Neuronal stem cell (in vitro differentiated cells): ENCODE results near the gene SLCO2A1.
A peak's percentile ranks its signal among the peaks of the same experiment; 100 is the strongest.

Experiments
- DNase-seq: peaks from one replicate; pipeline ENCODE4 v3.0.0-alpha.2; 2013; ENCODE audit warnings: low spot score
- H2AFZ ChIP-seq: one replicate; pipeline ENCODE4 v1.6.1; 2013; ENCODE audit warnings: mild to moderate bottlenecking, low read length, inconsistent platforms
- H2AK5ac ChIP-seq: 2 replicates; pipeline ENCODE4 v1.6.1; 2013; ENCODE audit warnings: low read depth, mild to moderate bottlenecking, inconsistent platforms, low read length, moderate library complexity, mixed read lengths
- H2BK120ac ChIP-seq: 2 replicates; pipeline ENCODE4 v1.6.1; 2013; ENCODE audit warnings: low read depth, mild to moderate bottlenecking, inconsistent platforms, low read length, moderate library complexity, mixed read lengths
- H2BK12ac ChIP-seq: one replicate; pipeline ENCODE4 v1.6.1; 2013; ENCODE audit warnings: low read length, inconsistent platforms
- H2BK15ac ChIP-seq: 2 replicates; pipeline ENCODE4 v1.6.1; 2013; ENCODE audit warnings: mild to moderate bottlenecking, low read length, inconsistent platforms, mixed read lengths
- H2BK5ac ChIP-seq: one replicate; pipeline ENCODE4 v1.6.1; 2013; ENCODE audit warnings: inconsistent platforms, mild to moderate bottlenecking, low read length, moderate library complexity
- H3K14ac ChIP-seq: one replicate; pipeline ENCODE4 v1.6.1; 2013; ENCODE audit warnings: low read length, inconsistent platforms
- H3K18ac ChIP-seq: 2 replicates; pipeline ENCODE4 v1.6.1; 2013; ENCODE audit warnings: low read length, inconsistent platforms
- H3K23ac ChIP-seq: 2 replicates; pipeline ENCODE4 v1.6.1; 2013; ENCODE audit warnings: low read depth, mild to moderate bottlenecking, mixed read lengths, low read length, inconsistent platforms; ENCODE audit not compliant: poor library complexity
- H3K27ac ChIP-seq: replicated peaks from 3 replicates; pipeline ENCODE4 v1.5.1; 2013; ENCODE audit warnings: low read length, inconsistent platforms
- H3K27me3 ChIP-seq, 3 experiments: 2 replicates each; pipeline ENCODE4 v1.6.1; 2013; ENCODE audit warnings: low read length in 3 of 3, mild to moderate bottlenecking in 2 of 3, inconsistent platforms in 1 of 3, low read depth in 1 of 3, mixed read lengths in 1 of 3, moderate library complexity in 1 of 3; ENCODE audit not compliant: control insufficient read depth in 3 of 3, insufficient read depth in 3 of 3
- H3K36me3 ChIP-seq, 2 donors: replicated peaks in 1 of 2; 2 replicates each; pipeline ENCODE4 v1.6.1; 2013; ENCODE audit warnings: low read length in 2 of 2; ENCODE audit not compliant: control insufficient read depth in 2 of 2, insufficient read depth in 2 of 2
- H3K4ac ChIP-seq: 2 replicates; pipeline ENCODE4 v1.6.1; 2013; ENCODE audit warnings: inconsistent platforms, mild to moderate bottlenecking, low read length, moderate library complexity
- H3K4me1 ChIP-seq, 2 donors: 1 replicate in 1 of 2; 2 replicates in 1 of 2; pipeline ENCODE4 v1.6.1; 2013; ENCODE audit warnings: low read length in 2 of 2, low read depth in 1 of 2; ENCODE audit not compliant: control insufficient read depth in 2 of 2, insufficient read depth in 1 of 2
- H3K4me2 ChIP-seq: one replicate; pipeline ENCODE4 v1.6.1; 2013; ENCODE audit warnings: mild to moderate bottlenecking, low read length, inconsistent platforms; ENCODE audit not compliant: insufficient read depth, poor library complexity, severe bottlenecking
- H3K4me3 ChIP-seq, 2 donors: 2 replicates each; pipeline ENCODE4 v1.5.1; 2013; ENCODE audit warnings: low read length in 2 of 2, mild to moderate bottlenecking in 2 of 2, inconsistent platforms in 1 of 2, moderate library complexity in 1 of 2
- H3K79me1 ChIP-seq: one replicate; pipeline ENCODE4 v1.6.1; 2013; ENCODE audit warnings: low read depth, mild to moderate bottlenecking, inconsistent platforms, low read length, moderate library complexity
- H3K9ac ChIP-seq: one replicate; pipeline ENCODE4 v1.6.1; 2013; ENCODE audit warnings: mild to moderate bottlenecking, low read depth, low read length, inconsistent platforms; ENCODE audit not compliant: poor library complexity
- H3K9me3 ChIP-seq, 2 donors: replicated peaks in 1 of 2; 2 replicates each; pipeline versions ENCODE3 to v1.6.1; 2013; ENCODE audit warnings: low read length in 2 of 2, mild to moderate bottlenecking in 2 of 2, inconsistent platforms in 1 of 2, low read depth in 1 of 2, mixed read lengths in 1 of 2, moderate library complexity in 1 of 2; ENCODE audit not compliant: control insufficient read depth in 2 of 2, insufficient read depth in 1 of 2
- H4K8ac ChIP-seq: one replicate; pipeline ENCODE4 v1.6.1; 2013; ENCODE audit warnings: low read depth, mild to moderate bottlenecking, inconsistent platforms, low read length, moderate library complexity
- H4K91ac ChIP-seq: one replicate; pipeline ENCODE4 v1.6.1; 2013; ENCODE audit warnings: low read length, low read depth, mild to moderate bottlenecking, inconsistent platforms; ENCODE audit not compliant: poor library complexity
- WGBS, 2 donors: extraction: QIAGEN DNeasy Blood & Tissue Kit; methylation state at CpG; one replicate each; pipeline ENCODE4 v1.1.7; 2013; ENCODE audit warnings: missing lambda C conversion rate in 2 of 2, mixed read lengths in 1 of 2; ENCODE audit not compliant: insufficient read length in 2 of 2, insufficient replicate concordance in 1 of 2; ENCODE audit errors: extremely low coverage in 2 of 2; 5-methylcytosine and 5-hydroxymethylcytosine counted together

Gene SLCO2A1

GRCh38 chr3:133937756-133938601, 91.7 kb downstream of the SLCO2A1 start:
- Histone ChIP-seq H3K4me1 (no peaks in the 10 kb centered on the region), H3K14ac (no peak overlapping the region), H3K9me3 (no peaks in the 10 kb centered on the region), H3K79me1 (no peaks in the 10 kb centered on the region), H3K27me3 (peaks cover 0 to 35% (median 0%) of the 10 kb centered on the region in 3 experiments), H2BK120ac (no peak overlapping the region), H2BK5ac (no peak overlapping the region), H3K18ac (peak overlapping the region; percentile 41), H3K4ac (no peak overlapping the region), H4K91ac (no peak overlapping the region), H2AK5ac (no peak overlapping the region), H3K9ac (no peak overlapping the region), H2AFZ (no peak overlapping the region), H2BK12ac (no peak overlapping the region), H3K4me3 (peak overlapping the region in 1 of 2 donors; percentile 2), H3K4me2 (no peak overlapping the region), H3K27ac (no peak overlapping the region), H4K8ac (no peak overlapping the region), H3K36me3 (no peaks in the 10 kb centered on the region), H3K23ac (no peak overlapping the region), H2BK15ac (no peak overlapping the region)
- WGBS, 2 donors = no CpG with 5 or more reads among the region's 10 CpGs
- DNase-seq = no peak

- no peak overlapping the region for H3K4me2 ChIP-seq
- H3K9me3 ChIP-seq = no peaks in the 10 kb centered on the region
- H2AFZ ChIP-seq = no peak overlapping the region
- H3K9ac ChIP-seq = no peak overlapping the region
- no peak overlapping the region for H3K18ac ChIP-seq
- H3K27me3 ChIP-seq = peaks cover 0 to 35% (median 0%) of the 10 kb centered on the region in 3 experiments
- DNase-seq = no peak
- no peak overlapping the region for H3K4ac ChIP-seq
- no peak overlapping the region for H2BK15ac ChIP-seq
- no peak overlapping the region for H3K27ac ChIP-seq
- no peak overlapping the region for H3K23ac ChIP-seq
- H3K79me1 ChIP-seq = no peaks in the 10 kb centered on the region
- no peak overlapping the region for H2BK120ac ChIP-seq
- H3K4me1 ChIP-seq = no peaks in the 10 kb centered on the region
- no peak overlapping the region for H3K4me3 ChIP-seq
- no CpG with 5 or more reads among the region's 8 CpGs for WGBS, 2 donors
- no peak overlapping the region for H3K14ac ChIP-seq
- no peaks in the 10 kb centered on the region for H3K36me3 ChIP-seq
- no peak overlapping the region for H2BK5ac ChIP-seq
- H2AK5ac ChIP-seq = no peak overlapping the region
- H2BK12ac ChIP-seq = no peak overlapping the region
- no peak overlapping the region for H4K91ac ChIP-seq
- H4K8ac ChIP-seq = no peak overlapping the region
Measured at GRCh38 chr3:133937061-133937686, 92.6 kb downstream of the SLCO2A1 start.

- peak overlapping the region; percentile 58 for H2BK5ac ChIP-seq
- no peaks in the 10 kb centered on the region for H3K36me3 ChIP-seq
- no peak overlapping the region for H4K91ac ChIP-seq
- no peak overlapping the region for H3K23ac ChIP-seq
- no peak overlapping the region for H3K4ac ChIP-seq
- peak overlapping the region; percentile 32 for H3K18ac ChIP-seq
- H3K4me1 ChIP-seq = no peaks in the 10 kb centered on the region
- no peak overlapping the region for H3K14ac ChIP-seq
- WGBS, 2 donors = no CpG with 5 or more reads among the region's 13 CpGs
- no peak for DNase-seq
- H4K8ac ChIP-seq = no peak overlapping the region
- H3K4me3 ChIP-seq = no peak overlapping the region
- H2AK5ac ChIP-seq = no peak overlapping the region
- peaks cover 0 to 33% (median 0%) of the 10 kb centered on the region in 3 experiments for H3K27me3 ChIP-seq
- no peak overlapping the region for H3K27ac ChIP-seq
- H2AFZ ChIP-seq = no peak overlapping the region
- H2BK120ac ChIP-seq = no peak overlapping the region
- H2BK15ac ChIP-seq = no peak overlapping the region
- no peak overlapping the region for H3K4me2 ChIP-seq
- H2BK12ac ChIP-seq = no peak overlapping the region
- no peaks in the 10 kb centered on the region for H3K79me1 ChIP-seq
- H3K9me3 ChIP-seq = no peaks in the 10 kb centered on the region
- peak overlapping the region; percentile 57 for H3K9ac ChIP-seq
Measured at GRCh38 chr3:133935843-133936769, 93.6 kb downstream of the SLCO2A1 start.
